Measurements from ENCODE around the gene WNT6.

Gene WNT6
- 0 to 0.99 (median 0) reads per million in 17 experiments for total RNA-seq

DNA sequence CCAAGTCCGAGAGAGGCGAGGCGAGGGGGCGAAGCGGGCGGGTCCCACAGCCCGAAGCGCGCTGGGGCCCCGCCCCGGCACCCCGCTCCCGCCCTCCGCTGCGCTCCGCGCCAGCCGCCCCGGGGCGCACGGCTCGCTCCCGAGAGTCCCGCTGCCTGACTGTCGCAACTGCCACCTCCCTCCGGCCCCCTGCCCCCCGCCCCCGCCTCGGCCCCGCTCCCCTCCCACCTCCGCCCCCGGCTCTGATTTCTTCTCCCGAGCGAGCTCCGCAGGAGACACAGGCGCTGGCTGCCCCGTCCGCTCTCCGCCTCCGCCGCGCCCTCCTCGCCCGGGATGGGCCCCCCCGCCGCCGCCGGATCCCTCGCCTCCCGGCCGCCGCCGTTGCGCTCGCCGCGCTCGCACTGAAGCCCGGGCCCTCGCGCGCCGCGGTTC lies at the start of gene WNT6:
WNT6 (plus strand) TSS at position 250 of the 432 bp plus-strand sequence. CDS start 233 bp downstream, outside the sequence.
- DNase-seq, result peak in 1 of 4 experiments; percentile 34

DNA sequence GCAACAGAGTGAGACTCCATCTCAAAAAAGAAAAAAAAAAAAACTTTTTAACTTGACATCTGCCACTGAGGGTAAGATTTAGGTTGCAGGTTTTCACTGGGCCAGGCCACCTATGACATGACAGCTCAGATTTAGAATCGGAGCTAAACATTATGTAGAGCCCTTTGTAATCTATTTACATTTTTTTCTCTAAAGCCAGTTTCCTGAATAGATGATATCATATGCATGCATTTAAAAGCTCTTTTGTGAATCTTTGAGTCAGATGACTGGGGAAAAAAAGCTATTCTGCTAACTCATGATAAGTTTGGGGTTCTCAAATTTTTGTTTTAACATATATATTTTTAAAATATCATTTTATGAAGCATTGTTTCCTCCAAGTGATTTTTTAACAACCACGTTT lies 49.3 kb upstream of the WNT6 start:
- DNase-seq, result peak in 3 of 4 experiments; percentile 22 to 63 (median 61)

DNA sequence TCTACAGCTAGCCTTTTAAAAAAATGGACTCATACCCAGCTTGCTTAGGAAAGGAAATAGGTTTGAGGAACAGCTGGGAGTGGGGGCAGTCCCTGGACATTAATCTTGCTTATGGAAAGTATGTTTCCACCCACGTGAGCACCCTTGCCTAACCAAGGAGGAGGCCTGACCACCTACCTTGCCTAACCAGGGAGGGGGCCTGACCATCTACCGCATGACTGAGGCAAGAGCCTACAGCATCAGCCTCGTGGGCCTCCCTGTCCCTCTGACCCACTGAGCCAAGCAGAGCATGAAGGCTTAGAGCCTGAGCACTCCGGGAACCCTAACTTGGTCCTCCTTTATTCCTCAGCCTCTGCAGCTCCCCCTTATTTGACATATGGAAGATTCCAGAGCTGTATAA lies 48.2 kb upstream of the WNT6 start:
- peak; percentile 92 to 99 (median 96) for DNase-seq

DNA sequence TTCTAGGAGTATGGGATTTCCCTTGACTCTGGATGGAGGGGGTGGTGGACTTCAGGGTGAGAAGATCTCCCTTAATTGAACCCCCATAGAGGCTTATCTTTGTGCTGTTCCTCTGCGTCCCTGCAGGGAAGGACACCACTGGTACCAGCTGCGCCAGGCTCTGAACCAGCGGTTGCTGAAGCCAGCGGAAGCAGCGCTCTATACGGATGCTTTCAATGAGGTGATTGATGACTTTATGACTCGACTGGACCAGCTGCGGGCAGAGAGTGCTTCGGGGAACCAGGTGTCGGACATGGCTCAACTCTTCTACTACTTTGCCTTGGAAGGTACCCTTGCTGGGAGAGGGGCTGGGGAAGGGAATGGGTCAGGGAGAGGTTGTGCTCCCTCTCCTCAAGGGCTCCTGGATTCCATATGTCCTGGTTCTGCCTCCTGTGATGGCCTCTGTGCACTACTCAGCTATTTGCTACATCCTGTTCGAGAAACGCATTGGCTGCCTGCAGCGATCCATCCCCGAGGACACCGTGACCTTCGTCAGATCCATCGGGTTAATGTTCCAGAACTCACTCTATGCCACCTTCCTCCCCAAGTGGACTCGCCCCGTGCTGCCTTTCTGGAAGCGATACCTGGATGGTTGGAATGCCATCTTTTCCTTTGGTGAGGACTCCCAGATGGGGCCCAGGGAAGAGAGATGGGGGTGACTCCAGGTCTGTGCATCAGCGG lies 47.3 kb upstream of the WNT6 start:
- no peak for DNase-seq

DNA sequence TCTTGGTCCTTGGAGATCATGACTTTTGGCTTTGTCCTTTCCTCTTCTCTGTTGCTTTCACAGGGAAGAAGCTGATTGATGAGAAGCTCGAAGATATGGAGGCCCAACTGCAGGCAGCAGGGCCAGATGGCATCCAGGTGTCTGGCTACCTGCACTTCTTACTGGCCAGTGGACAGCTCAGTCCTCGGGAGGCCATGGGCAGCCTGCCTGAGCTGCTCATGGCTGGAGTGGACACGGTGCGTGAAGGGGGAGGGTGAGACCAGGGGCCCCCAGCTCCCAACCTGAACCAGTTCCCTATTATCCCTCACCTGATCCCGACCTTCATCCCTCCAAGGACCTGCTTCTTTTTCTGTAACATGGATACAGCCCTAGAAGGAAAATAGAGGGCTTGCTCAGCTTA lies 46.7 kb upstream of the WNT6 start:
- DNase-seq, result no peak

DNA sequence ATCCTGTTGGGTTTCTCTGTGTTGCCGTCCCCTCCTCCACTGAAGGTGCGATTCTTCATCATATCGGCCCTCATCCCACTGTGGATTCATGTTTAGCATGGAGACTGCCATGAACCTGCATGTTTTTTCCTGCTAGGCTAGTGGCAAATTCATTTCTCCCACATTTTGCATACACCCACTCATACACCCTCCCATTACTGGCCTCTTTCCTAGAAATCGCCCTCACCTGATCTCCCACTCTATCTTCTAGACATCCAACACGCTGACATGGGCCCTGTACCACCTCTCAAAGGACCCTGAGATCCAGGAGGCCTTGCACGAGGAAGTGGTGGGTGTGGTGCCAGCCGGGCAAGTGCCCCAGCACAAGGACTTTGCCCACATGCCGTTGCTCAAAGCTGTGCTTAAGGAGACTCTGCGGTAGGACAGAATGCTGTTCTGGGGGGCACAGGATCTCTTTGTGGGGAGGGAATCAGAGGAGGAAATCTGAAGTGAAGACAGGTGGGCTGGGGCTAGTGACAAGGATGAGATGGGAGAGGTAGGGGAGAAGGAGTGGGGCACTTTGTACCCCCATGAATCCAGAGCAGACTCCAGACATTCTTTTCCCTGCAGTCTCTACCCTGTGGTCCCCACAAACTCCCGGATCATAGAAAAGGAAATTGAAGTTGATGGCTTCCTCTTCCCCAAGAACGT lies 45.7 kb upstream of the WNT6 start:
- DNase-seq, result peak in 1 of 4 experiments; percentile 34

DNA sequence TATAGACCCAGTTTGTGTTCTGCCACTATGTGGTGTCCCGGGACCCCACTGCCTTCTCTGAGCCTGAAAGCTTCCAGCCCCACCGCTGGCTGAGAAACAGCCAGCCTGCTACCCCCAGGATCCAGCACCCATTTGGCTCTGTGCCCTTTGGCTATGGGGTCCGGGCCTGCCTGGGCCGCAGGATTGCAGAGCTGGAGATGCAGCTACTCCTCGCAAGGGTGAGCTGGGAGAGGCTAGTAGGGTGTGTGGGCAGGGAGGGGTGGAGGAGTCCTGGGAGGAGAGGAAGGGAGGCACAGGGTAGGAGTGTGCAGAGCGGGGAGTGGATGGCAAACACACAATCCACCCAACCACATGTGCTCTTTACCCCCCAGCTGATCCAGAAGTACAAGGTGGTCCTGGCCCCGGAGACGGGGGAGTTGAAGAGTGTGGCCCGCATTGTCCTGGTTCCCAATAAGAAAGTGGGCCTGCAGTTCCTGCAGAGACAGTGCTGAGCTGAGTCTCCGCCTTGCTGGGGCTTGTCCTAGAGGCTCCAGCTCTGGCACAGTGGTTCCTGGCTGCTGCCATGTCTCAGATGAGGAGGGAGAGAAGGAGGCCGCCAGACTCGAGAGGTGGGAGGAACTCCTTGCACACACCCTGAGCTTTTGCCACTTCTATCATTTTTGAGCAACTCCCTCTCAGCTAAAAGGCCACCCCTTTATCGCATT lies 44.9 kb upstream of the WNT6 start:
- DNase-seq, result peak in 1 of 4 experiments; percentile 40

DNA sequence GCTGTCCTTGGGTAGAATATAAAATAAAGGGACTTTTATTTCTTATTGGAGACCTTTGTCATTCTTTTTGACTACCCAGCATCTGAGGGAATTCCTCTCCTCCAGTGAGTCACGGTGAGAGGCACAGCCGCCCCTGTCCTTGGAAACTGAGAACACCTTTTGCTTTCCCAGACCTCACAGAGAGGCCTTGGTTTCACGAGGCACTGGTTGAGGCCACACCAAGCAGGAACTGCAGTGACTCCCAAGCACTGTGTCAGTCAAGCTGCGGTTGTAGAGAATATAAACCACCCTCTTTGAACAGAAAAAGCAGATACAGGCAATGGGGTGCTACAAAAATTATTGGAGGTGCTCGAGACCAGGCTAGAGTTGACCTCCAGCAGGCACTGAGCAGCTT lies 44.4 kb upstream of the WNT6 start:
- DNase-seq, result no peak

DNA sequence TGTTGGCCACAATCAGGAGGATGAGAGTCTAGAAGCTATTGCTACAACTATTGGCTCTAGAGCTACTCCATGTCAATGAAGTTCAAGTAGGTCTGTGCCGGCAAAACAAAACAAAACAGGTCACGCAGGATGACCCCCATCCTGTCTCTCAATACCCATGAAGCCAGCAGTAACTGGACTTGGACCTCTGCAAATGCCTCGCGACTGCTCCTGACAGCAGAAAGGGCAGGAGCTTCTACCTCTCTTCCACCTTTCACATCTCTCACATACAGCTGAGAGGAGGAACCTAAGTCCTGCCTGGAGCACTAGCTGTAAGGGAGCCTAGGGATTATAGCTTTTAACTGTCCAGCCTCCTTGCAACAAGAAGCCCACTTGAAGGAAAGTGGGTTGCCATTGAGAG lies 44.0 kb upstream of the WNT6 start:
- DNase-seq, result no peak

DNA sequence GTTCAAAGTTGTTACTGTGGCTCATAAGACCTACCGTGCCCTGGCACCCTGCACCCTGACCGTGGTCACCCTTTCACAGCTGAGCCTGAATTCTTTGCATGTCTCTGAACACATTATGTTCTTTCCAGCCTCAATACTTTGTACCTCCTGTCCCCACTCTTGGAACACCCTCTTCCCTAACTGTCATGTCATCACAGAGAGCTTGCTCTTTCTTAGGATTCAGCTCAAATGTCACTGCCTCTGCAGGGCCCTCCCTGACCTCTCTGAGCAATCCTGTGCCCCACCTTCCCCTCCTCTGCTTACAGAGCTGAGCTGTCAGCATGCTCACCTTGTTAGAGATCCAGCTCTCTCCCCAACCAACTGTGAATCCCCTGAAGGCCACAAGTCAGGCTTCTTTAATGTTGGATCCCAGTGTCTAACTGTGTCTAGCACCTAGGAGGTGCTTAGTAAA lies 43.0 kb upstream of the WNT6 start:
- no peak for DNase-seq

DNA sequence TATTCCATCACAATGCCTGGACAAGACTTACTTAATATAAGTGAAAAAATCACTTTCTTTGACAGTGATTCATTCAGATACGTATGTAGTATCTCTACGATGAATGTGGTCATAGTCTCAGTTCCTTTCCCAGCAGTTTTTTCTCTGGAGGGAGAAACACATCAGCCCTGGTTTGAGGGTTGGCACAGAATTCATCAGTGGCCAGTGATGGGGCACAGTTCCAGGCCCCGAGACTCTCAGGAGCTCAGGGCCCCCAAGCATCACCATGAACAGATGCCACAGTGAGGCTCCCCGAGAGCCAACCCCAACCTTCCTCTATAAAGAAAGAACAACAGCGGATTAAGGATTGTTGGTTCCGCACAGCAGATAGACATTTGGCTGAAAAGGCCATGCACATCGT lies 40.5 kb upstream of the WNT6 start:
- DNase-seq, result peak; percentile 47 to 85 (median 69)

DNA sequence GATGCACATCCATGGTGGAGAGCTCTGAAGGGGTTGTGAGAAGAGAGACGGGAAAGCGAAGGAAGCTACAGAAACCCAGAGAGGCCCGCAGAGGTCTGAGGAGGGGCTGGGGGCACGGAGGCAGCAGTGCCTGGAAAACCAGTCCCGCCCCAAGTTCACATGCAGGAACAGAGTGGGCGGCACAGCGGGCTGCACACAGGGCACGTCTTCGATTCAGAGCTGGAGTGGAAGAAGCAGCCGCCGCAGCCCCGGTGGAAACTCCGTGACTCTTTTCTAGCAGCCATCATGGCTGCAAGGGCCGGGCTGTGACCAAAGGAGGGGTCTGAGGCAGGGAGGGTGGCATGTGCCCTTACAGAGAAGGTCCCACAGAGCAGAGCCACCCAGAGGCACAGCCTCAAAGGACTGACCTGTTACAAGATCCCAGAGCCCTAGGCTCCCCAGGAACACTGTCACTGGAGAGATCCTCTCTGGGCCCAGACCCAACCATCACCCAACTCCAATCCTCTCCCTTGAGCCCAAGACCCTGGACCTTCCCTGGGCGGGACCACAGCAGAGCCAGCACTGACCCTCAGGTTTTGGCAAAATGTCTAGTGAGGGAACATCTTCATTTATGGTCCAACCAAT lies 38.7 kb upstream of the WNT6 start:
- DNase-seq, result no peak

DNA sequence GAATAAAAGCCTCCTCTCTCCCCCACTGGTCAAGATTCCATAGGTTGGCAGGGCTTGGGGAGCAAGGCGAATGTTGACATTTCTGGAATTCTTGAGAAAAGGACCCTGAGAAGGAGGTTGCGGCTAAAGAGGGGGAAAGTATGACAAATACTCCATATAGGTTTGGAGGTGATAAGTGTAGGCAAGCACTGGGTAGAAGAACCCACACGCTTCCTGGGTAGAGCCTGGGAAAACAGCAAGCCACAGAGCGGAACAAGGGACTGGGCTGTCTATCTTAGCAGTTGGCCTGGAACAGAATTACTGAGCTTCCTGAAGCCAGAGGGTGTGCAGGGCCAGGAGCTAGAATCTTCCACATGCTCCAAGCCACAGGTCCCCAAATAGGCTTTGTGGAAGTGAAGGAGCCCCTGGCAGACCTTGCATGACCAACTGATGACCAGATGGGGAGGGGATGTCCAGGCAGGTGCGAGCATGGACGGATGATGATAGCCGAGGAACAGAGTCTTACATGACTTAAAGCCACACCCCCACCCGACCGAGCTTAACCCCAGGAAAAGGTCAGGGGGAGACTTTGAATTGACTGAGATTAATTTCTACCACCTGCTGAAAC lies 37.9 kb upstream of the WNT6 start:
- DNase-seq, result peak in 1 of 4 experiments; percentile 34

DNA sequence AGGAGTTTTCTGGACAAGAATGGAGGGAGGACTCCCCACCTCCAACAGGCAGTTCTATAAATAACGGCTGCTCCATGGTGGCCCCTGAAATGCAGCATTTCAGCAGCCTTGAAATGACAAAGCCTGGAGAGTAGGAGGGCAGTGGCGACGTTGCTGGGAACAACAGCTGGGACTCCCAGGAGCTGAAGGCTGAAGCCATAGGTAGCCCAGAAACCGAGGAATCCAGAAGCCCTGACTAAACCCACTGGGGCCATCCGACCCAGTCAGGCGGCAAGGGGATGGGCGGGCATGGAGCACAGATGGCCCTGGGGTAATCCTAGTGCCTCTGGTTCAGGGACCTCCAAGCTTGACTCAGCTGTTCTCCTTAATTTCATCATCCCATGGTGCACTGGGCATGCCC lies 37.0 kb upstream of the WNT6 start:
- no peak for DNase-seq

DNA sequence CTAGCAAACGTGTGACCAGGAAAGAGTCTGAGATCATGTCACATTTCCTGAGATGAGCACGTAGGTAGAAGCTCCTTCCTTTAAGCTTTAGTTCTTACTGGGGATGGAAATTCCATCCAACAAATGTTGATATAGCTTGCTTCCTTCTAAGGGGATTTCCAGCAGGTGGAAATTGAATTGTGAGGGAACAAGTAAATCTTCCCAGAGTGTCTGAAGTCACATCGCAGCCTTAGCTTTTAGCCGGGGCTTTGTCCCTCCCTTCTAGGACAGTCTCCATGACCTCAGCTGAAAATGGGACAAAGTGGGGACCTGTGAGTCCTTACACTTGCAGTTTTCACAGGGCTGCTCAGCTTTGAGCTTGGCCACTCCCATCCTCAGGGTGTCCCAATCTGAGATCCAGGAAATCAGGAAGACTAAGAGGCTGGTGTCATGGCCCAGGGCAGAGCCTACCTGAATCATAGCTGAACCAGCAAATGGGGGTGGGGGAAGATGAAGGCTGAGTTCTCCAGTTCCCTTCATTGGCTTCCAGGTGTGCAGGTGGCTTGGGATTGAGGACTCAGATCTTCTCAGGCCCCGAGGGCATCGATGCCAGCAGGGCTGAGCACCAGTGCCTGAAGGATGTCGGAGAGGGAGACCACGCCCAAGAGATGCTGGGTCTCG lies 36.3 kb upstream of the WNT6 start:
- DNase-seq, result peak in 2 of 4 experiments; percentile 31 to 48

DNA sequence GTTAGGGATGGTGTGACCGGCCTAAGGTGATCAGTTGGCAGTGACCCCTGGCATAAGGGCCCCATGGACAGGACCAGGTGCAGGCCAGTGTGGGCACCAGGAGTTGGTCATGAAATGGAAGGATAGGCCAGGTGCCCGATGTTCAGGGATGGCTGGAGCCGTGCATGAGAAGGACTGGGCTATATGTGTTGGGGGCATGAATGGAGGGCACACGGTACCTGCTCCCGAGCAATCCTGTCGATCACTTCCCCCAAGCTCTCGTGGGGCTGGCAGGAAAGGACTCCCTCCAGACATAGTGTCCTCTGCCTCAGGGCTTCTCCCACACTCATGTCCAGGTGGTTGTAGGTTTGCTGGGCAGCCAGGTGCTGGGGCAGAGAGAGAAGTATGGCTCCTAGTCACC lies 35.6 kb upstream of the WNT6 start:
- no peak for DNase-seq

DNA sequence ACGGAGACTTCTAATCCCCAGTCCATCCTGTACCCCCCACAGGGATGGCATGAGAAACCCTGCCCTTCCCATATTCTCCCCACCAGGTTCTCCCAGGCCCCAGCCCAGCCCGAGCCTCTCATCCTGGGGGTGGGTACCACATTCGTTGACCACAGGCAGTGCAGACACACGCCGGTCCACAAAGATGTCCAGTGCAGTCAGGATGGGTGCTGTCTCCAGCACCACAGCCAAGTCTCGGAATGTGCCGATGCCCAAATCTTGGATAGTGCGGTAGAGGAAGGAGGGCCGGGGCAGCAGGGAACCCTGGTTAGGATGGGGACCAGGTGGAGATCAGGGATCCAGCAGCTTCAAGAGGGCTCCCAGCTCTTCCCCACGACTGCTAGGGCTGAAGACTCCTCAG lies 32.8 kb upstream of the WNT6 start:
- no peak for DNase-seq

DNA sequence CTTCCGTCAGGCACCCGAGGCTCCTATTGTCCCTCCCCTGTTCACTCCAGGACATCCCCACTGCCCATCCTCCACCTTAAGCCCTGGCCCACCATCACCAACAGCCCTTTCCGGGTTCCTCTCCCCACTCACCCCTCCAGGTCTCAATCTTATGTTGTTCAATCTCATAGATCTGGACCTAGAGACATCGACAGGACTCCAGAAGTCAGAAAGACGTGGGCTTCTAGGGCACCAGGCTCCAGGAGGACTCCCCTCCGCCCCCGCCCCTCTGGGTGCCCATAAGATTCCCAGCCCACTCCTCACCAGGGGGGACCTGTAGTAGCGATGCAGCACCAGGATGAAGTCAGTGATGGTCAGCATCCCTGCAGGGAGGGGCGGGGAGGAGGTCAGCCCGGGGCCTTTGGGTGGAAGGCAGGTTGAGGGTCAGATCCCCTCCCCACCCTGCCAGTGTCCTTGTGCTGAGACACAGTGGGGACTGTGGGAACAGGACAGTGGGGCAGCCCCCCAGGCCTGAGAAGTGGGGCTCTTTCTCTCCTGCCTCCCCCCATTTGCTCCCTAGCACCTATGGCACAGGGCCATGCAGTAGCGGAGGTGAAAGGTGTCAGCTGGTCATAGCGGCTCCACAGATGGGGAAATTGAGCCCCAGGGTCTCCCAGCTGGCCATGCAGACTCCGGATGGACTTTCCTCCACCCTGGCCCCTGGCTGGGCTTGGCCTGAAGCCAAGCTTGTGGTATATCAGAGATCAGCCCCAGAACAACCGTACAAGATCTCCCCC lies 31.7 kb upstream of the WNT6 start:
- no peak for DNase-seq

DNA sequence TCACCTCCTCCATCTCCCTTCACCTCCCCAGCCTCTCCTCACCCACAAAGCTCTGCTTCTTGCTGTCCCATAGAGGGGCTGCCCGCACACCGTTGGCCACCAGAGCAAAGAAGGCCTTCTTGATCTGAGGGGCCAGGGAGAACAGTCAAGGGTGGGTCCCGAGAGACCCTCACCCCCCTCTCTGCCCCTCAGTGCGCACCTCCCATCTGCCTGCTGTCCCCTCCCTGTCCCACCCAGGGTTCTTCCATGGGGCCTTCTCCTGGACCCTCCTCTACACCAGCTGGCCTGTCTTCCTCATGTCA lies 31.2 kb upstream of the WNT6 start:
- DNase-seq, result no peak

DNA sequence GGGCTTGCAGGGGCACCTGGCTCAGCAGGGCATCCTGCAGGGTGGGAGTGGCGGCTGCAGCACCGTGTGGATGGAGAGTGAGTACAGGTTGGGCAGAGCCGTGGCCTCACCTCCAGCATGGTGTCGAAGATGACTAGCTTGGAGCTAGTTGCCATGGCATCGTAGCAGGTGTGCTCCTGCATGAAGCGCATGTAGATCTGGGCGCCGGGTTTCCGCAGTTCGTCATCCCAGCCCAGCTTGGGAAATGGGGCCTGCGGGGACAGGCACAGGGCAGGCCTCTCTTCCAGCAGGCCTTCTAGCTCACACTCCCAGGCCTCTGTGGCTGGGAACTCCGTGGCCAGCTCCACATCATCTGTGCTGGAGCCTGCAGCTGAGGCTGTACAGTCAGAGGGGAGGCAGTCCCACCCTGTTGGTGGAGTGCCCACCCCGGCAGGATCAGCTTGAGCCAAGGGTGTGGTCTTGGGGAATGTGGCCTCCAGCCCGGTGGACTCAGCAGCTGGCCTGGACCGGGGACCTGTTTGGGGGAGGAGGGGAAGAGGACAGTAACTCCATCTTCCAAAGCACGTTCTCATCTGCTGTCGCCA lies 29.6 kb upstream of the WNT6 start:
- no peak for DNase-seq
